ENCODE results near the gene GPR107. TPM values are rescaled to one million over a fixed set of nuclear protein-coding genes. Genes with fewer than 3 reads are reported as not detected.

The GPR107 gene
- total and polyA plus RNA-seq, 2 of the 8 experiments (the other 6 are each of a cell fraction or from before 2014, with no cell fraction given): 19.3 to 30.7 TPM

GRCh38 chr9:130116346-130116745, 62.6 kb downstream of the GPR107 start:
- Histone ChIP-seq H4K20me1 (replicated peaks in 1 of 2; ENCODE audit: control insufficient read depth in 1 of 2, insufficient read depth in 2 of 2, low read length in 2 of 2) (peaks cover 0 to 4% of the 10 kb centered on the region in 2 experiments), H3K79me1 (ENCODE audit: low read depth, low read length) (no peaks in the 10 kb centered on the region), H3K27me3 (replicated peaks in 1 of 4; ENCODE audit: control insufficient read depth in 3 of 4, extremely low read depth in 1 of 4, insufficient read depth in 3 of 4, low read length in 3 of 4) (no peaks in the 10 kb centered on the region), H3K4me1 (replicated peaks in 1 of 4; ENCODE audit: control insufficient read depth in 3 of 4, insufficient read depth in 4 of 4, low read length in 3 of 4) (peaks cover 5 to 15% (median 10%) of the 10 kb centered on the region in 4 experiments), H3K4me3 (ENCODE audit: extremely low read depth in 1 of 4, insufficient read depth in 2 of 4, low read depth in 3 of 4, low read length in 4 of 4) (no peak overlapping the region), H2AK5ac (ENCODE audit: low read depth, low read length) (no peak overlapping the region), H2BK5ac (ENCODE audit: low read depth, low read length) (no peak overlapping the region), H3K56ac (replicated peaks; ENCODE audit: insufficient read length, low read depth, low read length) (no peak overlapping the region), H3K4me2 (ENCODE audit: insufficient read depth in 1 of 2, low read depth in 2 of 2, low read length in 2 of 2) (no peak overlapping the region), H3K27ac (ENCODE audit: low read depth, low read length) (no peak overlapping the region), H2BK15ac (ENCODE audit: low read length) (no peak overlapping the region), H3K36me3 (ENCODE audit: control insufficient read depth in 2 of 4, insufficient read depth in 4 of 4, low read length in 3 of 4) (no peaks in the 10 kb centered on the region), H3K18ac (ENCODE audit: extremely low read depth, low read length) (no peak overlapping the region), H4K5ac (ENCODE audit: insufficient read length, low read depth, low read length) (no peak overlapping the region), H4K8ac (ENCODE audit: extremely low read depth, insufficient read depth, low read length) (no peak overlapping the region), H3K9me3 (ENCODE audit: insufficient read depth in 2 of 2, low read depth in 1 of 2, low read length in 1 of 2) (no peaks in the 10 kb centered on the region), H3K9ac (replicated peaks in 1 of 4; ENCODE audit: extremely low read depth in 1 of 4, low read depth in 3 of 4, low read length in 3 of 4) (no peak overlapping the region), H3K14ac (ENCODE audit: insufficient read length) (no peak overlapping the region), H2BK12ac (ENCODE audit: low read depth, low read length) (no peak overlapping the region), H2BK20ac (ENCODE audit: low read length) (no peak overlapping the region), H3K4ac (replicated peaks; ENCODE audit: insufficient read length, low read depth, low read length) (no peak overlapping the region), H3K79me2 (ENCODE audit: control insufficient read depth in 1 of 2, insufficient read depth in 2 of 2, low read length in 2 of 2) (no peaks in the 10 kb centered on the region), H3K23ac (ENCODE audit: insufficient read length) (no peak overlapping the region), H3K23me2 (ENCODE audit: low read depth, low read length) (no peaks in the 10 kb centered on the region), H4K91ac (replicated peaks; ENCODE audit: insufficient read length, low read length) (no peak overlapping the region), H2BK120ac (replicated peaks; ENCODE audit: low read depth, low read length) (no peak overlapping the region), H2AFZ (ENCODE audit: low read length) (no peak overlapping the region)
- no peak for FAIRE-seq
- CTCF ChIA-PET (ENCODE audit: partially characterized antibody): interaction anchor here (0.9 to 3.7 kb wide), 8 partner anchors 9 to 568 kb away, joined by 3 to 28 read pairs (median 5); no protein-coding TSS in a partner anchor
- WGBS, 2 experiments (ENCODE audit: extremely low coverage in 1 of 2, insufficient coverage in 1 of 2, insufficient read length in 1 of 2, insufficient replicate concordance in 2 of 2, low coverage in 1 of 2, low lambda C conversion rate in 2 of 2, missing lambda C conversion rate in 1 of 2): 94% methylated on average over 9 of the region's 9 CpGs; no CpG with 5 or more reads in 1 of the 2 experiments
- no peak for DNase-seq (ENCODE audit: low read depth in 1 of 2, low spot score in 2 of 2)
- TF ChIP-seq CBX8 (IDR thresholded peaks at IDR 0.05; ENCODE audit: borderline replicate concordance, low read depth, low read length): no peak
- no peak for TF ChIP-seq TEAD4 (IDR thresholded peaks at IDR 0.05; ENCODE audit: low read depth, low read length)
- no peak for TF ChIP-seq BCL11A (IDR thresholded peaks at IDR 0.05; ENCODE audit: low read depth in 2 of 2, low read length in 2 of 2)
- no peak for TF ChIP-seq EP300 (IDR thresholded peaks at IDR 0.05; ENCODE audit: borderline replicate concordance in 1 of 2, low read depth in 2 of 2, low read length in 2 of 2)
- TF ChIP-seq CBX5 (IDR thresholded peaks at IDR 0.05; ENCODE audit: low read depth, low read length): no peak
- no peak for TF ChIP-seq MAFK (IDR thresholded peaks at IDR 0.05; ENCODE audit: low read depth, low read length)
- TF ChIP-seq GTF2F1 (IDR thresholded peaks at IDR 0.05; ENCODE audit: borderline replicate concordance, low read depth, low read length): no peak
- TF ChIP-seq CHD2 (IDR thresholded peaks at IDR 0.05; ENCODE audit: low read length): no peak
- TF ChIP-seq NRF1 (IDR thresholded peaks at IDR 0.05; ENCODE audit: low read depth, low read length): no peak
- TF ChIP-seq, protein P1, sequence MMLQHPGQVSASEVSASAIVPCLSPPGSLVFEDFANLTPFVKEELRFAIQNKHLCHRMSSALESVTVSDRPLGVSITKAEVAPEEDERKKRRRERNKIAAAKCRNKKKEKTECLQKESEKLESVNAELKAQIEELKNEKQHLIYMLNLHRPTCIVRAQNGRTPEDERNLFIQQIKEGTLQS (IDR thresholded peaks at IDR 0.05; ENCODE audit: insufficient read depth, low read depth, low read length): no peak
- TF ChIP-seq BACH1 (IDR thresholded peaks at IDR 0.05; ENCODE audit: low read length): no peak
- POLR2A ChIA-PET (ENCODE audit: partially characterized antibody): interaction anchor here (1.6 kb wide), 1 partner anchor 55 kb away, joined by 4 read pairs; no protein-coding TSS in a partner anchor
